Jurkat, Clone E6-1 (cell line): ENCODE measurements around the gene GZMA. TPM values are rescaled to one million over a fixed set of nuclear protein-coding genes. Genes with fewer than 3 reads are reported as not detected.
"Not testable (repeated sequence)": the region's sequence is repeated elsewhere in the genome, so short reads cannot be mapped to it uniquely, and the experiment has no call there.

Source experiments
- DNase-seq: peaks from one replicate; pipeline ENCODE4 v3.0.0-alpha.2; 2011; ENCODE audit warnings: low read depth, low spot score
- H3K4me3 ChIP-seq: 2 replicates; pipeline ENCODE4 v1.5.1; 2011; ENCODE audit warnings: mild to moderate bottlenecking, low read length, control low read depth, moderate library complexity
- polyA plus RNA-seq: library from polyadenylated mRNA; unstranded; fragments of >200 nt; gene quantifications from one replicate; pipeline ENCODE4 v1.2.1, GENCODE V29; 2012; ENCODE audit warnings: missing spikeins; ENCODE audit not compliant: insufficient read length, insufficient read depth

Gene GZMA
- polyA plus RNA-seq = 72.9 TPM

GRCh38 chr5:55102348-55102747, at the start of gene GZMA:
Gene GZMA, plus strand, starts transcription at chr5:55102646. Its CDS starts 37 bp downstream, at chr5:55102683.
- peak within 1 kb of the TSS; percentile 52 for H3K4me3 ChIP-seq
- peak; percentile 94 for DNase-seq

GRCh38 chr5:55055183-55055582, 47.3 kb upstream of the GZMA start:
- no peak overlapping the region for H3K4me3 ChIP-seq
- no peak for DNase-seq

GRCh38 chr5:55062039-55062779, 40.2 kb upstream of the GZMA start:
- H3K4me3 ChIP-seq = no peak overlapping the region
- DNase-seq = peak; percentile 83

- no peak overlapping the region for H3K4me3 ChIP-seq
- no peak for DNase-seq
Measured at GRCh38 chr5:55063220-55063863, 39.1 kb upstream of the GZMA start.

GRCh38 chr5:55063899-55064298, 38.5 kb upstream of the GZMA start:
- DNase-seq = no peak
- no peak overlapping the region for H3K4me3 ChIP-seq

GRCh38 chr5:55064523-55064922, 37.9 kb upstream of the GZMA start:
- H3K4me3 ChIP-seq = no peak overlapping the region

GRCh38 chr5:55066277-55066676, 36.2 kb upstream of the GZMA start:
- no peak overlapping the region for H3K4me3 ChIP-seq
- no peak for DNase-seq

More at GRCh38 chr5:55064523-55064922, 37.9 kb upstream of the GZMA start:
- no peak for DNase-seq

GRCh38 chr5:55070968-55071367, 31.5 kb upstream of the GZMA start:
- no peak for DNase-seq
- no peak overlapping the region for H3K4me3 ChIP-seq

GRCh38 chr5:55071413-55071812, 31.0 kb upstream of the GZMA start:
- no peak overlapping the region for H3K4me3 ChIP-seq
- no peak for DNase-seq

GRCh38 chr5:55072666-55073065, 29.8 kb upstream of the GZMA start:
- no peak overlapping the region; the same call in 1 of the 2 replicates for H3K4me3 ChIP-seq
- DNase-seq = peak; percentile 93

- no peak overlapping the region for H3K4me3 ChIP-seq
- DNase-seq = no peak
Measured at GRCh38 chr5:55073211-55073610, 29.2 kb upstream of the GZMA start.

- H3K4me3 ChIP-seq = no peak overlapping the region
- no peak for DNase-seq
Measured at GRCh38 chr5:55081541-55081940, 20.9 kb upstream of the GZMA start.

- DNase-seq, H3K4me3 ChIP-seq: not testable (repeated sequence)
Measured at GRCh38 chr5:55089301-55089700, 13.1 kb upstream of the GZMA start.

GRCh38 chr5:55091011-55091410, 11.4 kb upstream of the GZMA start:
- H3K4me3 ChIP-seq, DNase-seq: not testable (repeated sequence)

- no peak for DNase-seq
- no peak overlapping the region for H3K4me3 ChIP-seq
Measured at GRCh38 chr5:55096182-55096581, 6.3 kb upstream of the GZMA start.

GRCh38 chr5:55096861-55097260, 5.6 kb upstream of the GZMA start:
- DNase-seq = peak; percentile 73

GRCh38 chr5:55101148-55101547, 1.3 kb upstream of the GZMA start:
- H3K4me3 ChIP-seq, DNase-seq: not testable (repeated sequence)

More at GRCh38 chr5:55096861-55097260, 5.6 kb upstream of the GZMA start:
- H3K4me3 ChIP-seq = no peak overlapping the region

- DNase-seq = peak; percentile 91
- H3K4me3 ChIP-seq = peak overlapping the region; percentile 52
Measured at GRCh38 chr5:55101556-55102276, 730 bp upstream of the GZMA start.

- DNase-seq = peak; percentile 64
- H3K4me3 ChIP-seq = no peak overlapping the region
Measured at GRCh38 chr5:55104036-55104772, 1.8 kb downstream of the GZMA start.
